ENCODE measurements around the gene ARMCX4. TPM values are rescaled to one million over a fixed set of nuclear protein-coding genes. Genes with fewer than 3 reads are reported as not detected.

The ARMCX4 gene
- total RNA-seq, 4 donors from 2014 or later: 4.2 to 12.3 (median 8.4) TPM

GRCh38 chrX:101507372-101507771 lies 22.1 kb downstream of the ARMCX4 start:
- no peak for TF ChIP-seq CTCF (IDR thresholded peaks at IDR 0.05)
- TF ChIP-seq POLR2AphosphoS5 (IDR thresholded peaks at IDR 0.05): no peak
- TF ChIP-seq EP300 (IDR thresholded peaks at IDR 0.05): no peak
- TF ChIP-seq POLR2A (IDR thresholded peaks at IDR 0.05; ENCODE audit: low read depth): no peak
- Histone ChIP-seq H3K27ac (replicated peaks in 1 of 4) (no peak overlapping the region), H3K4me3 (no peak overlapping the region), H3K4me1 (no peaks in the 10 kb centered on the region), H3K9me3 (no peaks in the 10 kb centered on the region), H3K36me3 (peaks cover 0 to 23% (median 0%) of the 10 kb centered on the region in 4 donors), H3K27me3 (no peaks in the 10 kb centered on the region)
- DNase-seq (ENCODE audit: extremely low spot score): no peak
- intact Hi-C loops (cut with DNase I): no loop called here

GRCh38 chrX:101507986-101508385 lies 22.7 kb downstream of the ARMCX4 start:
- H3K4me1 ChIP-seq: no peaks in the 10 kb centered on the region
- no peak overlapping the region for H3K27ac ChIP-seq (replicated peaks in 1 of 4)
- WGBS: 87% methylated on average over 4 of the region's 4 CpGs
- no peaks in the 10 kb centered on the region for H3K27me3 ChIP-seq
- no peak for TF ChIP-seq POLR2AphosphoS5 (IDR thresholded peaks at IDR 0.05)
- no peaks in the 10 kb centered on the region for H3K9me3 ChIP-seq
- no peak overlapping the region for H3K4me3 ChIP-seq
- no peak for DNase-seq (ENCODE audit: extremely low spot score)
- peaks cover 0 to 23% (median 0%) of the 10 kb centered on the region in 4 donors for H3K36me3 ChIP-seq
- intact Hi-C loops (cut with DNase I): no loop called here

GRCh38 chrX:101530944-101531343 lies 45.7 kb downstream of the ARMCX4 start:
- TF ChIP-seq POLR2AphosphoS5 (IDR thresholded peaks at IDR 0.05) (no peak), POLR2A (IDR thresholded peaks at IDR 0.05; ENCODE audit: low read depth) (no peak), EP300 (IDR thresholded peaks at IDR 0.05) (no peak), CTCF (IDR thresholded peaks at IDR 0.05) (no peak)
- intact Hi-C loops (cut with DNase I): no loop called here
- DNase-seq (ENCODE audit: extremely low spot score): no peak
- Histone ChIP-seq H3K36me3 (no peaks in the 10 kb centered on the region), H3K4me3 (no peak overlapping the region), H3K4me1 (no peaks in the 10 kb centered on the region), H3K9me3 (no peaks in the 10 kb centered on the region), H3K27me3 (no peaks in the 10 kb centered on the region), H3K27ac (replicated peaks in 1 of 4) (no peak overlapping the region)
- 44% methylated on average over 2 of the region's 2 CpGs for WGBS

Other genes starting within 250 kb of the ARMCX4 start
- gene TAF7L, start 194.1 kb upstream of the ARMCX4 start, total RNA-seq: under 1 TPM in 1 of 4 donors, not detected in 3; 0.13 TPM
- 1 to 10 TPM; 3.0 to 4.8 (median 3.7) TPM for gene TIMM8A, start 136.7 kb upstream of the ARMCX4 start, total RNA-seq
- gene BTK, start 99.3 kb upstream of the ARMCX4 start, total RNA-seq: 1 to 10 TPM; 2.5 to 5.3 (median 4.0) TPM
- 100 to 1,000 TPM; 280 to 704 (median 376) TPM for gene RPL36A, start 94.4 kb upstream of the ARMCX4 start, total RNA-seq
- 10 to 100 TPM in 3 of 4 donors, 1 to 10 TPM in 1; 8.7 to 17.7 (median 15.9) TPM for gene GLA, start 77.5 kb upstream of the ARMCX4 start, total RNA-seq
- gene HNRNPH2, start 77.2 kb upstream of the ARMCX4 start, total RNA-seq: 10 to 100 TPM; 36.4 to 60.0 (median 44.4) TPM
- 10 to 100 TPM; 25.7 to 37.9 (median 33.7) TPM for gene ARMCX1, start 65.1 kb downstream of the ARMCX4 start, total RNA-seq
- gene ARMCX6, start 132.5 kb downstream of the ARMCX4 start, total RNA-seq: 10 to 100 TPM in 3 of 4 donors, 1 to 10 TPM in 1; 6.6 to 17.2 (median 14.4) TPM
- gene ARMCX3, start 137.7 kb downstream of the ARMCX4 start, total RNA-seq: 10 to 100 TPM; 38.2 to 52.5 (median 49.9) TPM
- gene ARMCX2, start 174.4 kb downstream of the ARMCX4 start, total RNA-seq: 10 to 100 TPM; 15.0 to 55.0 (median 30.6) TPM